GM12878 (cell line): ENCODE data around the gene AK8. TPM values are rescaled to one million over a fixed set of nuclear protein-coding genes. Genes with fewer than 3 reads are reported as not detected.

ENCODE experiments used
- ATAC-seq: fragments of 200-7000 bp; cut with Tn5 transposase; 3 replicates; pipeline ENCODE4 v1.9.1; 2020; ENCODE audit warnings: mild to moderate bottlenecking, moderate library complexity
- BruUV-seq: library from RNA; stranded (reverse); fragments of 400-500 nt; replicated peaks from 2 replicates; lab custom pipeline; 2021; lab: Mats Ljungman, UMichigan
- CTCF ChIA-PET: fragments of 300-600 bp; sonication (Branson Sonifier 250); formaldehyde crosslinking; extraction: SDS; loops from one replicate; lab custom pipeline; 2021; ENCODE audit warnings: inconsistent platforms; lab: Yijun Ruan, JAX
- POLR2A ChIA-PET: fragments of 350-600 bp; formaldehyde crosslinking; extraction: SDS; loops from one replicate; lab custom pipeline; 2021; ENCODE audit warnings: inconsistent platforms; lab: Charles Lee
- RAD21 ChIA-PET: fragments of 300-600 bp; sonication (Branson Sonifier 250); formaldehyde crosslinking; loops from one replicate; lab custom pipeline; 2023; ENCODE audit warnings: antibody characterized with exemption; ENCODE audit not compliant: unreplicated experiment; lab: Charles Lee
- SMC1A ChIA-PET: fragments of 300-600 bp; sonication (Branson Sonifier 250); formaldehyde crosslinking; loops from one replicate; lab custom pipeline; 2023; ENCODE audit not compliant: unreplicated experiment, uncharacterized antibody; lab: Charles Lee
- DNase-seq: peaks from one replicate; pipeline ENCODE4 v3.0.0-alpha.2; 2011; ENCODE audit warnings: low read depth, low spot score
- FAIRE-seq: peaks from 3 replicates; lab custom pipeline; 2011; peaks lifted over from hg19 to GRCh38; lab: Jason Lieb, UNC
- H2AFZ ChIP-seq: 2 replicates; pipeline ENCODE4 v1.6.0; 2011; ENCODE audit warnings: low read depth, low read length, control low read depth; ENCODE audit not compliant: control insufficient read depth
- H3K27ac ChIP-seq: 2 replicates; pipeline ENCODE4 v1.5.1; 2011; ENCODE audit warnings: control low read depth; ENCODE audit not compliant: control insufficient read depth, insufficient read depth
- H3K27me3 ChIP-seq, 2 experiments: replicated peaks in 1 of 2; 2 replicates each; pipeline versions ENCODE4 v1.6.0 to v1.6.1; 2011; ENCODE audit warnings: low read length in 1 of 2; ENCODE audit not compliant: control insufficient read depth in 2 of 2, insufficient read depth in 2 of 2
- H3K36me3 ChIP-seq, 2 experiments: 2 replicates each; pipeline ENCODE4 v1.5.1; 2011; ENCODE audit warnings: low read length in 1 of 2; ENCODE audit not compliant: control insufficient read depth in 2 of 2, insufficient read depth in 2 of 2
- H3K4me1 ChIP-seq: 2 replicates; pipeline ENCODE4 v1.6.1; 2011; ENCODE audit warnings: mild to moderate bottlenecking, low read length, moderate library complexity, mixed read lengths; ENCODE audit not compliant: control insufficient read depth, insufficient read depth
- H3K4me2 ChIP-seq: 2 replicates; pipeline ENCODE4 v1.6.0; 2011; ENCODE audit warnings: control low read depth; ENCODE audit not compliant: control insufficient read depth, insufficient read depth
- H3K4me3 ChIP-seq: fragments of 200-600 bp; sonication (generic); 2 replicates; pipeline ENCODE4 v1.5.1; 2016
- H3K79me2 ChIP-seq: 2 replicates; pipeline ENCODE4 v1.6.0; 2011; ENCODE audit warnings: low read length; ENCODE audit not compliant: control insufficient read depth, insufficient read depth
- H3K9ac ChIP-seq: 2 replicates; pipeline ENCODE4 v1.8.0; 2011; ENCODE audit warnings: low read length, control low read depth, mixed read lengths; ENCODE audit not compliant: control insufficient read depth, insufficient read depth
- H3K9me3 ChIP-seq: replicated peaks from 3 replicates; pipeline ENCODE4 v1.5.1; 2011; ENCODE audit warnings: mild to moderate bottlenecking, low read length; ENCODE audit not compliant: control insufficient read depth, insufficient read depth
- H4K20me1 ChIP-seq: 2 replicates; pipeline ENCODE4 v1.6.0; 2011; ENCODE audit not compliant: control insufficient read depth, insufficient read depth
- CEBPZ ChIP-seq: fragments of 150-350 bp; IDR thresholded peaks from 2 replicates; pipeline ENCODE4 v1.6.1; 2016; ENCODE audit warnings: low read depth, low read length
- EP300 ChIP-seq, 2 experiments: fragments of 150-350 bp in 1 of 2; IDR thresholded peaks; 2 replicates each; pipeline ENCODE4 v1.6.1; 2011 to 2012; ENCODE audit warnings: low read depth in 2 of 2, low read length in 2 of 2, borderline replicate concordance in 1 of 2, improper control_type of control experiment in 1 of 2, inconsistent platforms in 1 of 2; ENCODE audit not compliant: control insufficient read depth in 1 of 2
- ETV6 ChIP-seq, 2 experiments: fragments of 450-650 bp in 1 of 2; IDR thresholded peaks in 1 of 2; conservative IDR thresholded peaks in 1 of 2; 2 replicates each; pipeline ENCODE4 v1.6.1; 2014; ENCODE audit warnings: antibody characterized with exemption in 1 of 2, borderline replicate concordance in 1 of 2, low read depth in 1 of 2, mild to moderate bottlenecking in 1 of 2, moderate library complexity in 1 of 2
- FOS ChIP-seq: IDR thresholded peaks from 3 replicates; pipeline ENCODE4 v1.6.1; 2011; ENCODE audit warnings: borderline replicate concordance; ENCODE audit not compliant: insufficient read length; ENCODE audit errors: extremely low read depth
- FOXM1 ChIP-seq: IDR thresholded peaks from 2 replicates; pipeline ENCODE4 v1.6.1; 2012; ENCODE audit warnings: low read depth, mild to moderate bottlenecking, inconsistent platforms, low read length, moderate library complexity
- JUND ChIP-seq: IDR thresholded peaks from 2 replicates; pipeline ENCODE4 v1.6.1; 2012; ENCODE audit warnings: low read depth, mild to moderate bottlenecking, low read length, improper control_type of control experiment, moderate library complexity
- NFXL1 ChIP-seq: fragments of 450-650 bp; IDR thresholded peaks from 2 replicates; pipeline ENCODE4 v1.6.1; 2017; ENCODE audit warnings: antibody characterized with exemption, mild to moderate bottlenecking, borderline replicate concordance
- POLR2AphosphoS2 ChIP-seq: IDR thresholded peaks from 2 replicates; pipeline ENCODE4 v1.6.1; 2011; ENCODE audit warnings: low read depth, mild to moderate bottlenecking, low read length, improper control_type of control experiment, moderate library complexity
- POLR2AphosphoS5 ChIP-seq: IDR thresholded peaks from 2 replicates; pipeline ENCODE4 v1.6.1; 2011; ENCODE audit warnings: mild to moderate bottlenecking, low read length, inconsistent platforms
- POU2F2 ChIP-seq: IDR thresholded peaks from 3 replicates; pipeline ENCODE4 v1.6.1; 2011; ENCODE audit warnings: low read depth, mild to moderate bottlenecking, low read length, borderline replicate concordance
- RAD21 ChIP-seq: IDR thresholded peaks from 2 replicates; pipeline ENCODE4 v1.6.1; 2011; ENCODE audit warnings: mild to moderate bottlenecking, low read depth, low read length, moderate library complexity; ENCODE audit not compliant: insufficient read depth
- TAF1 ChIP-seq: IDR thresholded peaks from 2 replicates; pipeline ENCODE4 v1.6.1; 2011; ENCODE audit warnings: mild to moderate bottlenecking, low read depth, low read length, borderline replicate concordance
- ZBED1 ChIP-seq: IDR thresholded peaks from 2 replicates; pipeline ENCODE4 v1.6.1; 2016; ENCODE audit warnings: borderline replicate concordance
- ZBTB33 ChIP-seq: fragments of 450-650 bp; IDR thresholded peaks from 2 replicates; pipeline ENCODE4 v1.6.1; 2017; ENCODE audit warnings: mild to moderate bottlenecking
- ZNF24 ChIP-seq: fragments of 450-650 bp; IDR thresholded peaks from 2 replicates; pipeline ENCODE4 v1.6.1; 2017; ENCODE audit warnings: antibody characterized with exemption, mild to moderate bottlenecking
- ZZZ3 ChIP-seq: IDR thresholded peaks from 2 replicates; pipeline ENCODE4 v1.6.1; 2011; ENCODE audit warnings: low read depth; ENCODE audit not compliant: control insufficient read depth, insufficient read length
- WGBS: methylation state at CpG from one replicate; pipeline ENCODE4 v1.1.6; 2016; ENCODE audit warnings: low lambda C conversion rate; ENCODE audit not compliant: insufficient replicate concordance, insufficient coverage; ENCODE audit errors: missing lambda C conversion rate; 5-methylcytosine and 5-hydroxymethylcytosine counted together
- in situ Hi-C: fragments of 300-500 bp; cut with MboI; formaldehyde crosslinking; loops from 9 replicates; pipeline ENCODE4 v1.14.3; 2018; ENCODE audit warnings: mixed read lengths
- intact Hi-C: fragments of 100-400 bp; cut with micrococcal nuclease; formaldehyde crosslinking; loops from one replicate; pipeline ENCODE4 v1.14.2; 2022; ENCODE audit not compliant: unreplicated experiment
- polyA plus RNA-seq, 11 experiments: library from polyadenylated mRNA; depleted of rRNA in 4 of 11; unstranded in 6 of 11; stranded (reverse) in 5 of 11; fragments of >200 nt; fragmentation: Nextera tagmentation in 4 of 11; fragmentation: Illumina TruSeq in 1 of 11; extraction: Ambion mirVana in 4 of 11; extraction: Trizol in 1 of 11; gene quantifications; 1 replicate in 1 of 11; 2 replicates in 10 of 11; pipeline versions ENCODE4 v1.2.1 to v1.2.3, GENCODE V29; 2011 to 2016; ENCODE audit warnings: inconsistent platforms in 2 of 11, missing spikeins in 2 of 11, low read depth in 1 of 11
- total RNA-seq, 4 experiments: library from RNA; depleted of rRNA in 3 of 4; stranded (reverse); fragments of >200 nt in 3 of 4; fragmentation: Illumina TruSeq in 1 of 4; extraction: Trizol in 1 of 4; gene quantifications; 2 replicates each; pipeline versions ENCODE4 v1.2.1 to v1.2.3, GENCODE V29; 2013 to 2021
- TF ChIP-seq, protein P1 (sequence below), 3 experiments: IDR thresholded peaks in 2 of 3; conservative IDR thresholded peaks in 1 of 3; 2 replicates each; pipeline ENCODE4 v1.5.1; 2011; ENCODE audit warnings: low read depth in 3 of 3, low read length in 3 of 3, mild to moderate bottlenecking in 3 of 3, control low read depth in 2 of 3, moderate library complexity in 2 of 3, inconsistent platforms in 1 of 3, mixed read lengths in 1 of 3; ENCODE audit not compliant: control insufficient read depth in 2 of 3, insufficient read depth in 1 of 3; ENCODE audit errors: extremely low read depth in 1 of 3

AK8 gene
- total and polyA plus RNA-seq, 10 of the 15 experiments (the other 5 are each of a cell fraction or from before 2014, with no cell fraction given) = 0.03 to 0.12 (median 0.06) TPM; not detected in 5

- Histone ChIP-seq H3K4me2 (no peak overlapping the region), H3K4me3 (no peak overlapping the region), H3K9ac (no peak overlapping the region), H3K36me3 (no peaks in the 10 kb centered on the region), H3K27me3 (0 out of 4 replicates have a peak, but pooled peaks cover 0 to 2% of the 10 kb centered on the region in 2 experiments), H3K27ac (no peak overlapping the region), H3K79me2 (no peaks in the 10 kb centered on the region), H4K20me1 (no peaks in the 10 kb centered on the region), H2AFZ (no peak overlapping the region), H3K4me1 (no peaks in the 10 kb centered on the region), H3K9me3 (no peaks in the 10 kb centered on the region)
- BruUV-seq = no TSS peak
- ChIA-PET RAD21 (no interaction called here), POLR2A (no interaction called here), SMC1A (interaction anchor here (1.3 kb wide), 1 partner anchor 9 kb away, joined by 3 read pairs; no protein-coding TSS in a partner anchor), CTCF (interaction anchor here (1.1 kb wide), 1 partner anchor 9 kb away, joined by 3 read pairs; no protein-coding TSS in a partner anchor)
- FAIRE-seq (no peak), ATAC-seq (no peak), DNase-seq (no peak)
- WGBS = 0% methylated on average over 1 of the region's 1 CpG
- intact Hi-C loops (no loop called here), in situ Hi-C loops (no loop called here)
- TF ChIP-seq NFXL1 = no peak
- no peak for TF ChIP-seq ETV6 (conservative IDR thresholded peaks at IDR 0.05 in 1 of 2, IDR thresholded peaks at IDR 0.05 in 1 of 2; ENCODE audit: borderline replicate concordance in 1 of 2, low read depth in 1 of 2)
- TF ChIP-seq POU2F2 = no peak
- TF ChIP-seq CEBPZ = no peak
- no peak for TF ChIP-seq JUND
- TF ChIP-seq FOS = no peak
- TF ChIP-seq RAD21 = no peak
- TF ChIP-seq POLR2AphosphoS5 = no peak
- TF ChIP-seq, protein P1, sequence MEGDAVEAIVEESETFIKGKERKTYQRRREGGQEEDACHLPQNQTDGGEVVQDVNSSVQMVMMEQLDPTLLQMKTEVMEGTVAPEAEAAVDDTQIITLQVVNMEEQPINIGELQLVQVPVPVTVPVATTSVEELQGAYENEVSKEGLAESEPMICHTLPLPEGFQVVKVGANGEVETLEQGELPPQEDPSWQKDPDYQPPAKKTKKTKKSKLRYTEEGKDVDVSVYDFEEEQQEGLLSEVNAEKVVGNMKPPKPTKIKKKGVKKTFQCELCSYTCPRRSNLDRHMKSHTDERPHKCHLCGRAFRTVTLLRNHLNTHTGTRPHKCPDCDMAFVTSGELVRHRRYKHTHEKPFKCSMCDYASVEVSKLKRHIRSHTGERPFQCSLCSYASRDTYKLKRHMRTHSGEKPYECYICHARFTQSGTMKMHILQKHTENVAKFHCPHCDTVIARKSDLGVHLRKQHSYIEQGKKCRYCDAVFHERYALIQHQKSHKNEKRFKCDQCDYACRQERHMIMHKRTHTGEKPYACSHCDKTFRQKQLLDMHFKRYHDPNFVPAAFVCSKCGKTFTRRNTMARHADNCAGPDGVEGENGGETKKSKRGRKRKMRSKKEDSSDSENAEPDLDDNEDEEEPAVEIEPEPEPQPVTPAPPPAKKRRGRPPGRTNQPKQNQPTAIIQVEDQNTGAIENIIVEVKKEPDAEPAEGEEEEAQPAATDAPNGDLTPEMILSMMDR (IDR thresholded peaks at IDR 0.05 in 2 of 3, conservative IDR thresholded peaks at IDR 0.05 in 1 of 3; ENCODE audit: control insufficient read depth in 2 of 3, extremely low read depth in 1 of 3, insufficient read depth in 1 of 3, low read depth in 3 of 3, low read length in 3 of 3) = no peak
- no peak for TF ChIP-seq ZBTB33
- no peak for TF ChIP-seq FOXM1
- no peak for TF ChIP-seq ZNF24
- no peak for TF ChIP-seq TAF1
- TF ChIP-seq POLR2AphosphoS2 = no peak
- no peak for TF ChIP-seq EP300 (IDR thresholded peaks at IDR 0.05; ENCODE audit: borderline replicate concordance in 1 of 2, control insufficient read depth in 1 of 2, low read depth in 2 of 2, low read length in 2 of 2)
- TF ChIP-seq ZBED1 = no peak
- TF ChIP-seq ZZZ3 = no peak
These were observed 118.0 kb downstream of the AK8 start for GRCh38 chr9:132760057-132760456.
